Dedifferentiated amniotic fluid mesenchymal stem cell (primary cell): ENCODE data around the gene MPDU1.
"Not testable (repeated sequence)": the region's sequence is repeated elsewhere in the genome, so short reads cannot be mapped to it uniquely, and the experiment has no call there.

Experiments used
- DNase-seq: peaks from one replicate; pipeline ENCODE4 v3.0.0-alpha.2; 2016; ENCODE audit errors: extremely low spot score

Gene MPDU1

GRCh38 chr17:7614425-7615264 is 31.0 kb downstream of the MPDU1 start, which contains the start of gene FXR2:
Gene FXR2 (minus strand): TSS chr17:7614897. CDS start chr17:7614532, 365 bp downstream.
- peak; percentile 100 for DNase-seq

- DNase-seq = no peak
These were observed 31.7 kb downstream of the MPDU1 start for GRCh38 chr17:7615265-7615747.

- no peak for DNase-seq
These were observed 35.0 kb downstream of the MPDU1 start for GRCh38 chr17:7618608-7619007.

- DNase-seq = no peak
These were observed 37.2 kb downstream of the MPDU1 start for GRCh38 chr17:7620835-7621234.

GRCh38 chr17:7623661-7624060 is 40.0 kb downstream of the MPDU1 start:
- DNase-seq = no peak

GRCh38 chr17:7625749-7626148 is 42.1 kb downstream of the MPDU1 start:
- DNase-seq = not testable (repeated sequence)

- no peak for DNase-seq
These were observed 42.7 kb downstream of the MPDU1 start for GRCh38 chr17:7626307-7626706.

- DNase-seq = no peak
These were observed 43.3 kb downstream of the MPDU1 start for GRCh38 chr17:7626956-7627249.

- DNase-seq = peak; percentile 94
These were observed 43.8 kb downstream of the MPDU1 start, which contains the start of gene SAT2 for GRCh38 chr17:7627250-7628121. Gene SAT2 (minus strand): TSS chr17:7627821. CDS start chr17:7627635, 186 bp downstream.

GRCh38 chr17:7629939-7630571 is 46.4 kb downstream of the MPDU1 start, which contains the start of gene SHBG:
Gene SHBG (plus strand): TSS chr17:7630135. CDS start chr17:7630173, 38 bp downstream.
- no peak for DNase-seq

GRCh38 chr17:7631398-7632380 is 48.0 kb downstream of the MPDU1 start:
- DNase-seq = no peak

GRCh38 chr17:7632492-7632894 is 48.8 kb downstream of the MPDU1 start:
- DNase-seq = no peak

- no peak for DNase-seq
These were observed 49.4 kb downstream of the MPDU1 start for GRCh38 chr17:7633093-7633492.

- DNase-seq = no peak
These were observed 50.7 kb downstream of the MPDU1 start for GRCh38 chr17:7634384-7634783.

GRCh38 chr17:7636163-7636562 is 52.5 kb downstream of the MPDU1 start:
- DNase-seq = no peak
